Measurements from ENCODE around the gene NPIPA7.
"Not testable (repeated sequence)": the region's sequence is repeated elsewhere in the genome, so short reads cannot be mapped to it uniquely, and the experiment has no call there.

DNA sequence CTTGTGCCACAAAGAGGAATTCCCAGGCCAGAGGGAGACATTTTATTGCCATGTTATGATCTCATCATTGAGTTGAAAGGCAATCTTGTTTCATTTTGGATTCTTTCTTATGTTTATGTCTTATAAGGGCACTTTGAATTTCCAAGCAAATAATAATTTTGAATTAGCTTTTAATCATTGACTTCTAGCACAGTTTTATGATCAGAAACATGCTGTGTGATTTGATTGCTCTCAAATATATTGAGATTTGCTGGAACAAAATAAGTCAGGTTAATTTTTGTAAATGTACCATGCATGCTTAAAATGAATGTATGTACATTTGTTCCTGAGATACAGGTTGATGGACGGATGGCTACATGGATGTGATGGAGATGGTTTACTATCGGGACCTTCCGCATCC is at the start of gene NPIPA7:
- TF ChIP-seq, protein P1, sequence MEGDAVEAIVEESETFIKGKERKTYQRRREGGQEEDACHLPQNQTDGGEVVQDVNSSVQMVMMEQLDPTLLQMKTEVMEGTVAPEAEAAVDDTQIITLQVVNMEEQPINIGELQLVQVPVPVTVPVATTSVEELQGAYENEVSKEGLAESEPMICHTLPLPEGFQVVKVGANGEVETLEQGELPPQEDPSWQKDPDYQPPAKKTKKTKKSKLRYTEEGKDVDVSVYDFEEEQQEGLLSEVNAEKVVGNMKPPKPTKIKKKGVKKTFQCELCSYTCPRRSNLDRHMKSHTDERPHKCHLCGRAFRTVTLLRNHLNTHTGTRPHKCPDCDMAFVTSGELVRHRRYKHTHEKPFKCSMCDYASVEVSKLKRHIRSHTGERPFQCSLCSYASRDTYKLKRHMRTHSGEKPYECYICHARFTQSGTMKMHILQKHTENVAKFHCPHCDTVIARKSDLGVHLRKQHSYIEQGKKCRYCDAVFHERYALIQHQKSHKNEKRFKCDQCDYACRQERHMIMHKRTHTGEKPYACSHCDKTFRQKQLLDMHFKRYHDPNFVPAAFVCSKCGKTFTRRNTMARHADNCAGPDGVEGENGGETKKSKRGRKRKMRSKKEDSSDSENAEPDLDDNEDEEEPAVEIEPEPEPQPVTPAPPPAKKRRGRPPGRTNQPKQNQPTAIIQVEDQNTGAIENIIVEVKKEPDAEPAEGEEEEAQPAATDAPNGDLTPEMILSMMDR (IDR thresholded peaks at IDR 0.05) = not testable (repeated sequence)
- not testable (repeated sequence) for TF ChIP-seq POLR2A (IDR thresholded peaks at IDR 0.05)
